GM18868 (cell line): ENCODE results near the gene EMB.
"Not testable (repeated sequence)": the region's sequence is repeated elsewhere in the genome, so short reads cannot be mapped to it uniquely, and the experiment has no call there.

Experiments
- ATAC-seq: cut with Tn5 transposase; IDR thresholded peaks from one replicate; pipeline ENCODE4 v1.9.1; 2021; ENCODE audit warnings: mild to moderate bottlenecking, moderate library complexity; ENCODE audit not compliant: unreplicated experiment

Gene EMB

GRCh38 chr5:50440651-50441492, at the start of gene EMB:
TSS of gene EMB (minus strand) at chr5:50441288. CDS start at chr5:50441151, 137 bp downstream.
- ATAC-seq = peak; percentile 59

DNA sequence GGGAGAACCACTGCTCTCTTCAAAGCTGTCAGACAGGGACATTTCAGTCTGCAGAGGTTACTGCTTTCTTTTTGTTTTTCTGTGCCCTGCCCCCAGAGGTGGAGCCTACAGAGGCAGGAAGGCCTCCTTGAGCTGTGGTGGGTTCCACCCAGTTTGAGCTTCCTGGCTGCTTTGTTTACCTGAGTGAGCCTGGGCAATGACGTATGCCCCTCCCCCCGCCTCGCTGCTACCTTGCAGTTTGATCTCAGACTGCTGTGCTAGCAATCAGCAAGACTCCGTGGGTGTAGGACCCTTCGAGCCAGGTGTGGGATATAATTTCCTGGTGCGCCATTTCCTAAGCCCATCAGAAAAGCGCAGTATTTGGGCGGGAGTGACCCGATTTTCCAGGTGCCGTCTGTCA, 48.4 kb upstream of the EMB start:
- ATAC-seq = not testable (repeated sequence)

- ATAC-seq = not testable (repeated sequence)
These were observed 37.7 kb upstream of the EMB start for GRCh38 chr5:50478790-50479189.

DNA sequence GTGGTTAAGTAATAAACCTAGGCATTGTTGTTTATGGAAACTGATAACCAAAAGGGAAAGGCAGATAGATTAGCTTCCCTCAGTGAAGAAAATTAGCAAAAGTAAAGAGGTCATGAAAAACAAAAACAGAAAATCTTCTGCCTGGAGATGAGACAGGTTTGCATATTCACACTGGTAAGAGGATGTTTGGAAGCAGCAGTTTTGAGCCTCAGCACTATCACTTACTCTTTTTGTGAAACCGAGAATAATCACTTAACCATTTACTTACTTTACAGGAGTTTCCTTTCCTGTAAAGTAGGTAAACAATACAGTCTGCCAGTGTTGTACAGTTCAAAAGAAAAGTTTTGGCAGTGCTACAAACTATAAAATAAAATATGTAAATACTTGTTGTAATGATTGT, 35.5 kb upstream of the EMB start:
- peak; percentile 76 for ATAC-seq

- ATAC-seq = not testable (repeated sequence)
These were observed 23.9 kb upstream of the EMB start for GRCh38 chr5:50465015-50465414.

GRCh38 chr5:50463726-50464125, 22.6 kb upstream of the EMB start:
- ATAC-seq = no peak

- ATAC-seq = no peak
These were observed 22.0 kb upstream of the EMB start for GRCh38 chr5:50463047-50463446.

DNA sequence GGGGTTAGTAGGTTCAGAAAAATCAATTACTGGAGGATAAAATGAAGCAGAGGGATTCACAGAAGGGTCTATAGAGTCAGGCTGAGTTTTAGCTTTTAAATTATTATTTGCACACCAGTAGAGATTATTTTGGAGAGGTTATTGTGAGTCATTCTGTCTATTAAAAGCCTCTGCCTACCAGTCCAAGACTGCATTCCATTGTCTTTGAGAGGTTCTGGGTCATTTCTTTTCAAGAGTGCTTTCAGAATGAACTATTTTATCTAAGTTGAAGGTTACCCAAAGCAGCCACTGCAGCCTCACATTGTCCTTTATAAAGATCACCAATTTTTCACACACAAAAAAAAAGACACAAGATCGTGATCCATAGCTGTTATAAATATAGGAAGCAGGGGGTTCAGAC, 21.5 kb upstream of the EMB start:
- ATAC-seq = not testable (repeated sequence)

DNA sequence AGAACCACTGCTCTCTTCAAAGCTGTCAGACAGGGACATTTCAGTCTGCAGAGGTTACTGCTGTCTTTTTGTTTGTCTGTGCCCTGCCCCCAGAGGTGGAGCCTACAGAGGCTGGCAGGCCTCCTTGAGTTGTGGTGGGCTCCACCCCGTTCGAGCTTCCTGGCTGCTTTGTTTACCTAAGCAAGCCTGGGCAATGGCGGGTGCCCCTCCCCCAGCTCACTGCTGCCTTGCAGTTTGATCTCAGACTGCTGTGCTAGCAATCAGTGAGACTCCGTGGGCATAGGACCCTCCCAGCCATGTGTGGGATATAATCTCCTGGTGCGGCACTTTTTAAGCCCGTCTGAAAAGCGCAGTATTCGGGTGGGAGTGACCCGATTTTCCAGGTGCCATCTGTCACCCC, 17.3 kb upstream of the EMB start:
- ATAC-seq = not testable (repeated sequence)

- not testable (repeated sequence) for ATAC-seq
These were observed 8.2 kb upstream of the EMB start for GRCh38 chr5:50449241-50449640.

DNA sequence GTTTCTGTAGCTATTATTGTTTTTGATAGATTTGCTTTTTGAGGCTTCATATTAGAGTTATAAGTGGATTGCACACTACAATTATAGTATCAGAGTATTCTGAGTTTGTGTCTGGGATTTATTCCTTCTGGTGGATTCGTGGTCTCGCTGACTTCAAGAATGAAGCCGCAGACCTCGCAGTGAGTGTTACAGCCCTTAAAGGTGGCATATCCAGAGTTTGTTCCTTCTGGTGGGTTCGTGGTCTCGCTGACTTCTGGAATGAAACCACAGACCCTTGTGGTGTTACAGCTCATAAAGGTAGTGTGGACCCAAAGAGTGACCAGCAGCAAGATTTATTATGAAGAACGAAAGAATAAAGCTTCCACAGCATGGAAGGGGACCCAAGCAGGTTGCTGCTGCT, 6.9 kb upstream of the EMB start:
- ATAC-seq = no peak

DNA sequence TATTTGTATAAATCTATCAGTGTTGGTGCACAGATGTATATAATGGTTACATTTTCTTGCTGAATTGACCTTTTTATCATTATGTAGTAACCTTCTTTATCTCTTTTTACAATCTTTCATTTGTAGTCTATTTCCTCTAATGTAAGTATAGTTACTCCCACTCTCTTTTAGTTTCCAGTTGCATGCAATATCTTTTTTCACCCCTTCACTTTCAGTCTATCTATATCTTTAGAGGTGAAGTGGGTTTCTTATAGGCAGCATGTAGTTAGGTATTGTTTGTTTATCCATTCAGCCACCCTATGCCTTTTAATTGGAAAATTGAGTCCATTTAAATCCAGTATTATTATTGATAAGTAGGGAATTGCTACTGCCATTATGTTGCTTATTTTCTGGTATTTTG, 6.1 kb upstream of the EMB start:
- no peak for ATAC-seq

DNA sequence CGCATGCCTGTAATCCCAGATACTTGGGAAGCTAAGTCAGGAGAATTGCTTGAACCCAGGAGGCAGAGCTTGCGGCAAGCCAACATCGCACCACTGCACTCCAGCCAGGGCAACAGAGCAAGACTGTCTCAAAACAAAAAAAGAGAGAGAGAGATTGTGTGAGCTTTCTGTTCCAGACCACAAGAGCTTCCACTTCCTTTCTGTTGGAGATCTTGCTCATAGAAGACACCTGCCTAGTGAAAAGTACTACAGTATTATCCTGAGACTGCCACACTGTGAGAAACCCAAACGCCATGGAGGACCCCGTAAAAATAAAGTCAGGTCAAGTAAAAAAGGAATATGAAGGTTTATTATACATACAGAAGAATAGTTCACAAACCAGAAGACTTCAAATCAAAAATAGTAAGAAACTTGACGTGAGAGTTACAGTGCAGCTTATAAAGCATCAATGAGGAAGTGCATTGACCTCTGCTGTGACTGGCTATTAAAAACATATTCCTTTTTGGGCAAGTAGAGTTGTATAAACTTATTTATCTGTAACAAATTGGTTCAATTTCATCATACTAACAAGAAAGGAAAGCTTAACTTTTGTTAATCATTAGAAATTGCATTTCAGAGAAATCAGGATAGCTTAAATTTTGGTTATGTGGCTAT, 4.3 kb upstream of the EMB start:
- peak; percentile 69 for ATAC-seq

GRCh38 chr5:50442559-50443539, 1.8 kb upstream of the EMB start:
- not testable (repeated sequence) for ATAC-seq

GRCh38 chr5:50441493-50441955, 436 bp upstream of the EMB start:
- peak; percentile 3 for ATAC-seq

- no peak for ATAC-seq
These were observed 1.9 kb downstream of the EMB start for GRCh38 chr5:50439221-50439620.

- not testable (repeated sequence) for ATAC-seq
These were observed 3.0 kb downstream of the EMB start for GRCh38 chr5:50438060-50438459.

DNA sequence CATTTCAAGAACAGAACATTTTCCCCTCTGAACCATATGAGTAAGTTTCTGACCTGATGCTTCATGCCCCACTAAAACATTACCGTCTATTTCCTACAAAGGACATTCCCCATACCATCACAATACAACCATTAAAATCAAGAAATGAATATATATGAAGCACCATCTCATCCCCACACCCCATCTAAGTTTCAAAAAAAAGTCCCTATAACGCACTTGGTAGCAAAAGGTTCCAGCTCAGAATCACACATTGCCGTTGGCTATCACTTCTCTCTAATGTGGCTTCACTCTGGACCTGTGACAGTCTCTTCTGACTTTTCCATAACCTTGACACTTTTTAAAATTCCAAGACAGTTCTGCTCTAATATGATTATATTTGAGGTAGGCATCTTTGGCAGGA, 5.9 kb downstream of the EMB start:
- ATAC-seq = peak; percentile 79

GRCh38 chr5:50431133-50431904, 9.8 kb downstream of the EMB start:
- not testable (repeated sequence) for ATAC-seq
